ENCODE results near the gene PCDH19.

PCDH19 gene

GRCh38 chrX:100289066-100289558, 121.0 kb downstream of the PCDH19 start:
- DNase-seq, result no peak

DNA sequence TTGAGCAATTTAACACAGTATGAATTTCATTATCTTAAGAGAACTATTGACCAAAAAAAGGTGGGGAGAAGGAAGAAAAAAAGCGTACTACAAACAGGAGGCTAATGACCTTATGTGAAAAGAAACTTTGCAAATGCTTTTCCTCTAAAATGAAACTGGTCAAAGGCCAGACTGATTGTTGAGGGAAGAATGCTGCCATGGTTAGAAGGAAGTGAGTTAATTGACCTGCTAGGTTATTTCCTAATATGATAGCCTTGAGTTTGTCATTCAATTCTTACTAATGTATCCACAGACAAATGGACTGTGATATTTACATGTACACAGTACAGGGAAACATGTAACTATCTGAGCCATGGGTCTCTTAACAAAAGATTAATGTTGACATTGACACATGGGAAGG, 132.8 kb downstream of the PCDH19 start:
- no peak for DNase-seq

- no peak for DNase-seq
These were observed 135.2 kb downstream of the PCDH19 start for GRCh38 chrX:100274916-100275315.

DNA sequence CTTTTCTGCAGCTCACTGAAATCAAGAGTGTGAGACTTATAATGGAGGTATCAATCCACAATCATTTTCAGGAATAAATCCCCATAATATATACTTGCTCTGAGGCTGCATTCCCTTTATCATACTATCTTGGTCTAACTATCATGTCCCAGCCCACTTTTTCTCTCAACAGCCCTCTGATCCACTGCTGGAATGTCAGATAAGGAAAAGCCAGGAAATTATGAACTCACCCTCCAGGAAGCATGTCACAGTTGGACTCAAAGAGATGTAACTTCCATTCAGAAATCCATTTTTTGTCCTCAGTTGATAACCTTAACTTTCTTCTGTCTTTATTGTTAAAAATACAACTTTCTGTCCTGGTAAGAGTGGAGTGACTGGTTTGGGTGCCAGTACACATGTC, 144.9 kb downstream of the PCDH19 start:
- DNase-seq, result no peak

DNA sequence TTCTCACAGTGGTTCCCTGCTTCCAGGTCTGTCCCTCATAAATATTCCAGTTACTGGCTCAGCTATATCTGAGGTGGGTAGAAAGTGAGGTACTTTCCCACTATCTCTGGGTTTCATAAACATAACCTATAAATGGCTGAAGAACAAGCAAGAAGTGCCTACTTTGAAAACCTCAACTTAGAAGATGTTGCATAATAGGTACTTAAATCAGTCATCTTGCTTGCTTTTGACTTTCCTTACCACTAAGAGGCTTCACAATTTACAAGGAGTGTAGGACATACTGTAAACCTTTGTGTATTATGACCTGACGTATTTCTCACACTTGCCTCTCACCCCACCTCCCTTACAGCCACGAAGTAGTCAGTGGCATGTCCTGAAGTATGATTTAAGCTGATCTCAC, 145.9 kb downstream of the PCDH19 start:
- no peak for DNase-seq

- DNase-seq, result no peak
These were observed 146.4 kb downstream of the PCDH19 start for GRCh38 chrX:100263650-100264049.

DNA sequence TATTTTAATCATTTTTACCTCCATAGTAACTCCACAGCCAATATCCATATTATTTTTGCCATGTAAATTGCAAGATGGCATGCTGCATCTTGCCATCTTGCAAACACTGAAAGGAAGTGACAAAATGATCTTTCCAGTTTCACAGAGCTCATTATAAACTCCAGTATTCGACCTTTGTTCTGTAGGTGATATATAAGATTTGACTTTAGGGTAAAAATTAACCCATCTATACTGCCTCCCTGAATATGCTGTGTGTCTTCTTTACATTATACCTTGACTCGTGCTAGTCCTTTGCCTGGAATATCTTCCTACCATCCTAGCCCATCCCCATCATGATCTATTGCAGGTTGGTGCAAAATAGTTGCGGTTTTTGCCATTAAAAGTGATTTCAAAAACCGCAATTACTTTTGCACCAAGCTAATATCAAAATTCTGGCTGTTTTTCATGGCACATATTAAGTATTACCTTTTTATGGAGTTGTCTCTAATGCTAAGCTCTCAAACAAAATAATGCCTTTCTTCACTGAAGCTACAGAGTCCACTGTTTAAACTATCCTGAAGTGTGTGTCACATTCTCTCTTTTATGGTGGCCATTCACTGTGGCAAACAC, 161.1 kb downstream of the PCDH19 start:
- no peak for DNase-seq

- no peak for DNase-seq
These were observed 162.2 kb downstream of the PCDH19 start for GRCh38 chrX:100247826-100248225.

DNA sequence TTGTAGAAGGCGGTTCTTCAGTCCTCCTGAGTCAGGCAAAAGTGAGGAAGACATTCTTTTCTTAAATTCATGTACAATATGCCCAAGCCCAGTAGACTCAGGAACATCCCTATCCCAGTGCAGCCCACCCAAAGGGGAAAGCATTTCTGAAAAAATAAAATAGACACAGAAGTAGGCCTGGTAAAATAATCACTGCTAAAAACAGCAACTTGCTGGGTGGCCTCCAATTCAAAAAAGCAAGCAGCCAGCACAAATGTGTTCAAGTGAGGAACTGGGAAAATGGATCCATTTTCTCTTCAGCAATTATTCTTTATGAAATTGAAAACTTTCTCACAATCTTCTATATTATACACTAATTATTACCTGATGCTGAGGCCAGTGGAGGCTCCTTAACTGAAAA, 165.4 kb downstream of the PCDH19 start:
- DNase-seq, result no peak

Measured in NCI-H446 treated with DMSO at 0.1 percent for 48 hours (cell line).